ENCODE data around the gene UNC13B.

GRCh38 chr9:35195683-35196082, 33.9 kb downstream of the UNC13B start:
- no peak for TF ChIP-seq CTCF (IDR thresholded peaks at IDR 0.05; ENCODE audit: insufficient read depth, low read depth, low read length)
- no peak for TF ChIP-seq EZH2 (IDR thresholded peaks at IDR 0.05; ENCODE audit: insufficient read depth, low read length)

Measured in astrocyte (in vitro differentiated cells and primary cell).